H1 (cell line): ENCODE measurements around the gene UROC1. TPM values are rescaled to one million over a fixed set of nuclear protein-coding genes. Genes with fewer than 3 reads are reported as not detected.

Experiments
- CTCF ChIA-PET: fragments of 300-600 bp; sonication (Branson Sonifier 250); formaldehyde crosslinking; loops from one replicate; lab custom pipeline; 2021; ENCODE audit not compliant: partially characterized antibody; lab: Charles Lee
- POLR2A ChIA-PET: fragments of 300-600 bp; sonication (Branson Sonifier 250); formaldehyde crosslinking; loops from one replicate; lab custom pipeline; 2021; ENCODE audit warnings: inconsistent platforms; ENCODE audit not compliant: partially characterized antibody; lab: Charles Lee
- DNase-seq, 2 experiments: peaks; one replicate each; pipeline versions ENCODE4 v3.0.0 to v3.0.0-alpha.2; 2010 to 2022; ENCODE audit warnings: low spot score in 2 of 2, low read depth in 1 of 2, mixed read lengths in 1 of 2
- FAIRE-seq: peaks from 2 replicates; lab custom pipeline; 2011; peaks lifted over from hg19 to GRCh38; lab: Jason Lieb, UNC
- H2AFZ ChIP-seq: 2 replicates; pipeline ENCODE4 v1.8.1; 2012; ENCODE audit warnings: low read length, inconsistent platforms
- H2AK5ac ChIP-seq: 2 replicates; pipeline ENCODE4 v1.6.1; 2013; ENCODE audit warnings: low read depth, low read length
- H2BK120ac ChIP-seq: replicated peaks from 2 replicates; pipeline ENCODE3; 2013; ENCODE audit warnings: low read depth, low read length, inconsistent platforms
- H2BK12ac ChIP-seq: 2 replicates; pipeline ENCODE4 v1.6.1; 2013; ENCODE audit warnings: low read depth, low read length
- H2BK15ac ChIP-seq: 2 replicates; pipeline ENCODE4 v1.6.1; 2013; ENCODE audit warnings: low read length
- H2BK20ac ChIP-seq: 2 replicates; pipeline ENCODE4 v1.6.1; 2013; ENCODE audit warnings: low read length
- H2BK5ac ChIP-seq: 2 replicates; pipeline ENCODE4 v1.6.1; 2013; ENCODE audit warnings: low read depth, low read length
- H3K14ac ChIP-seq: 2 replicates; pipeline ENCODE4 v1.6.1; 2013; ENCODE audit warnings: inconsistent platforms; ENCODE audit not compliant: insufficient read length
- H3K18ac ChIP-seq: 2 replicates; pipeline ENCODE4 v1.6.1; 2013; ENCODE audit warnings: low read length; ENCODE audit errors: extremely low read depth
- H3K23ac ChIP-seq: 2 replicates; pipeline ENCODE4 v1.6.1; 2013; ENCODE audit warnings: inconsistent platforms; ENCODE audit not compliant: insufficient read length
- H3K23me2 ChIP-seq: 2 replicates; pipeline ENCODE4 v1.6.1; 2013; ENCODE audit warnings: low read depth, low read length
- H3K27ac ChIP-seq: 2 replicates; pipeline ENCODE4 v1.6.1; 2011; ENCODE audit warnings: low read depth, low read length, inconsistent platforms
- H3K27me3 ChIP-seq, 4 experiments: replicated peaks in 1 of 4; 1 replicate in 1 of 4; 2 replicates in 3 of 4; pipeline versions ENCODE4 v1.6.1 to v1.8.1; 2011 to 2013; ENCODE audit warnings: low read length in 3 of 4, mild to moderate bottlenecking in 3 of 4, inconsistent platforms in 2 of 4, mixed read lengths in 2 of 4, moderate library complexity in 1 of 4; ENCODE audit not compliant: control insufficient read depth in 3 of 4, insufficient read depth in 3 of 4; ENCODE audit errors: extremely low read depth in 1 of 4
- H3K36me3 ChIP-seq, 4 experiments: 2 replicates each; pipeline versions ENCODE4 v1.6.1 to v1.8.1; 2011 to 2013; ENCODE audit warnings: mild to moderate bottlenecking in 4 of 4, low read length in 3 of 4, moderate library complexity in 2 of 4, control low read depth in 1 of 4, inconsistent platforms in 1 of 4; ENCODE audit not compliant: insufficient read depth in 4 of 4, control insufficient read depth in 2 of 4
- H3K4ac ChIP-seq: replicated peaks from 2 replicates; pipeline ENCODE3; 2013; ENCODE audit warnings: low read length, low read depth, mixed read lengths, inconsistent platforms; ENCODE audit not compliant: insufficient read length
- H3K4me1 ChIP-seq, 4 experiments: replicated peaks in 1 of 4; 1 replicate in 1 of 4; 2 replicates in 3 of 4; pipeline versions ENCODE4 v1.6.1 to v1.8.1; 2011 to 2013; ENCODE audit warnings: low read length in 3 of 4, inconsistent platforms in 2 of 4, mixed read lengths in 1 of 4; ENCODE audit not compliant: insufficient read depth in 4 of 4, control insufficient read depth in 3 of 4
- H3K4me2 ChIP-seq, 2 experiments: 2 replicates each; pipeline versions ENCODE4 v1.6.1 to v1.8.1; 2011 to 2013; ENCODE audit warnings: low read depth in 2 of 2, low read length in 2 of 2, control low read depth in 1 of 2, inconsistent platforms in 1 of 2, mild to moderate bottlenecking in 1 of 2; ENCODE audit not compliant: insufficient read depth in 1 of 2
- H3K4me3 ChIP-seq, 4 experiments: fragments of 200-600, 300-600 bp in 1 of 4; sonication (generic), shearing (Covaris generic), sonication (Bioruptor Twin) in 1 of 4; 2 replicates each; pipeline versions ENCODE4 v1.5.1 to v1.8.1; 2011 to 2016; ENCODE audit warnings: low read length in 4 of 4, low read depth in 3 of 4, control low read depth in 2 of 4, inconsistent platforms in 2 of 4, mild to moderate bottlenecking in 2 of 4, mixed read lengths in 1 of 4, moderate library complexity in 1 of 4; ENCODE audit not compliant: insufficient read depth in 2 of 4; ENCODE audit errors: extremely low read depth in 1 of 4
- H3K56ac ChIP-seq: replicated peaks from 2 replicates; pipeline ENCODE3; 2013; ENCODE audit warnings: low read depth, mild to moderate bottlenecking, mixed read lengths, low read length, inconsistent platforms; ENCODE audit not compliant: insufficient read length
- H3K79me1 ChIP-seq: 2 replicates; pipeline ENCODE4 v1.6.1; 2013; ENCODE audit warnings: low read depth, low read length, control low read depth
- H3K79me2 ChIP-seq, 2 experiments: 2 replicates each; pipeline versions ENCODE4 v1.6.1 to v1.8.1; 2012 to 2013; ENCODE audit warnings: low read length in 2 of 2, mild to moderate bottlenecking in 2 of 2, inconsistent platforms in 1 of 2; ENCODE audit not compliant: insufficient read depth in 2 of 2, control insufficient read depth in 1 of 2
- H3K9ac ChIP-seq, 4 experiments: replicated peaks in 1 of 4; 1 replicate in 1 of 4; 2 replicates in 3 of 4; pipeline versions ENCODE4 v1.6.1 to v1.8.1; 2011 to 2013; ENCODE audit warnings: low read depth in 3 of 4, low read length in 3 of 4, control low read depth in 2 of 4, mild to moderate bottlenecking in 2 of 4, moderate library complexity in 2 of 4, inconsistent platforms in 1 of 4; ENCODE audit errors: extremely low read depth in 1 of 4
- H3K9me3 ChIP-seq, 2 experiments: 2 replicates each; pipeline versions ENCODE4 v1.6.1 to v1.8.1; 2012 to 2013; ENCODE audit warnings: mild to moderate bottlenecking in 2 of 2, moderate library complexity in 2 of 2, control low read depth in 1 of 2, inconsistent platforms in 1 of 2, low read depth in 1 of 2, low read length in 1 of 2, mixed read lengths in 1 of 2; ENCODE audit not compliant: insufficient read depth in 2 of 2
- H4K20me1 ChIP-seq, 2 experiments: replicated peaks in 1 of 2; 2 replicates each; pipeline versions ENCODE3 to v1.8.1; 2011 to 2013; ENCODE audit warnings: inconsistent platforms in 2 of 2, low read length in 2 of 2, mild to moderate bottlenecking in 1 of 2; ENCODE audit not compliant: insufficient read depth in 2 of 2, control insufficient read depth in 1 of 2
- H4K5ac ChIP-seq: 2 replicates; pipeline ENCODE4 v1.6.1; 2013; ENCODE audit warnings: low read length, low read depth, mixed read lengths, inconsistent platforms; ENCODE audit not compliant: insufficient read length
- H4K8ac ChIP-seq: 2 replicates; pipeline ENCODE4 v1.8.0; 2013; ENCODE audit warnings: mild to moderate bottlenecking, moderate library complexity, low read length, inconsistent platforms; ENCODE audit not compliant: insufficient read depth; ENCODE audit errors: extremely low read depth
- H4K91ac ChIP-seq: replicated peaks from 2 replicates; pipeline ENCODE3; 2013; ENCODE audit warnings: low read length, mixed read lengths, inconsistent platforms; ENCODE audit not compliant: insufficient read length
- EP300 ChIP-seq, 2 experiments: IDR thresholded peaks; 1 replicate in 1 of 2; 2 replicates in 1 of 2; pipeline ENCODE4 v1.6.1; 2011 to 2012; ENCODE audit warnings: low read depth in 2 of 2, low read length in 2 of 2, mild to moderate bottlenecking in 2 of 2, borderline replicate concordance in 1 of 2, inconsistent platforms in 1 of 2, moderate library complexity in 1 of 2
- EZH2 ChIP-seq: fragments of 200-600 bp; sonication (generic); IDR thresholded peaks from 2 replicates; pipeline ENCODE4 v1.7.1; 2012; ENCODE audit warnings: low read depth, mild to moderate bottlenecking, moderate library complexity, low read length, inconsistent platforms; ENCODE audit not compliant: severe bottlenecking
- GABPA ChIP-seq: IDR thresholded peaks from 2 replicates; pipeline ENCODE4 v1.6.1; 2011; ENCODE audit warnings: mild to moderate bottlenecking, low read length, moderate library complexity, borderline replicate concordance; ENCODE audit not compliant: insufficient read depth
- JUN ChIP-seq: IDR thresholded peaks from 2 replicates; pipeline ENCODE4 v1.6.1; 2011; ENCODE audit warnings: low read depth, mild to moderate bottlenecking, improper control_type of control experiment, low read length
- PHF8 ChIP-seq: fragments of 200-600 bp; sonication (generic); conservative IDR thresholded peaks from 2 replicates; pipeline ENCODE4 v1.7.1; 2012; ENCODE audit warnings: low read depth, mild to moderate bottlenecking, inconsistent platforms, low read length, moderate library complexity
- POU5F1 ChIP-seq: IDR thresholded peaks from 2 replicates; pipeline ENCODE4 v1.6.1; 2011; ENCODE audit warnings: low read depth, mild to moderate bottlenecking, low read length, moderate library complexity
- SAP30 ChIP-seq: fragments of 300-600 bp; sonication (generic); IDR thresholded peaks from 2 replicates; pipeline ENCODE4 v1.7.1; 2012; ENCODE audit warnings: low read length, moderate library complexity, mild to moderate bottlenecking, inconsistent platforms; ENCODE audit not compliant: insufficient read depth, insufficient replicate concordance
- SIN3A ChIP-seq, 2 experiments: IDR thresholded peaks in 1 of 2; conservative IDR thresholded peaks in 1 of 2; 2 replicates each; pipeline ENCODE4 v1.6.1; 2011 to 2012; ENCODE audit warnings: low read length in 2 of 2, improper control_type of control experiment in 1 of 2, low read depth in 1 of 2, mild to moderate bottlenecking in 1 of 2
- SP2 ChIP-seq: IDR thresholded peaks from 2 replicates; pipeline ENCODE4 v1.6.1; 2012; ENCODE audit warnings: mild to moderate bottlenecking, low read length, inconsistent platforms
- TBP ChIP-seq: IDR thresholded peaks from 2 replicates; pipeline ENCODE4 v1.6.1; 2011; ENCODE audit warnings: low read depth, low read length, improper control_type of control experiment
- TCF12 ChIP-seq: IDR thresholded peaks from 2 replicates; pipeline ENCODE4 v1.6.1; 2011; ENCODE audit warnings: low read depth, mild to moderate bottlenecking, low read length
- YY1 ChIP-seq: IDR thresholded peaks from 2 replicates; pipeline ENCODE4 v1.6.1; 2011; ENCODE audit warnings: low read depth, mild to moderate bottlenecking, low read length
- WGBS, 2 experiments: shearing (Covaris generic) in 1 of 2; methylation state at CpG; one replicate each; pipeline versions ENCODE4 v1.1.6 to v1.1.7; 2013 to 2015; ENCODE audit warnings: low lambda C conversion rate in 2 of 2, mixed read lengths in 2 of 2, inconsistent platforms in 1 of 2, low coverage in 1 of 2, missing lambda C conversion rate in 1 of 2; ENCODE audit not compliant: insufficient replicate concordance in 2 of 2, insufficient coverage in 1 of 2, insufficient read length in 1 of 2; ENCODE audit errors: extremely low coverage in 1 of 2, missing lambda C conversion rate in 1 of 2; 5-methylcytosine and 5-hydroxymethylcytosine counted together
- polyA plus RNA-seq, 7 experiments: library from polyadenylated mRNA; depleted of rRNA in 3 of 7; stranded (reverse) in 5 of 7; unstranded in 2 of 7; fragments of >200 nt in 5 of 7; fragments of 200-250 nt in 2 of 7; gene quantifications; 1 replicate in 5 of 7; 2 replicates in 1 of 7; 4 replicates in 1 of 7; pipeline versions ENCODE4 v1.2.1 to v1.2.3, GENCODE V29; 2011 to 2013; ENCODE audit warnings: missing spikeins in 2 of 7, mixed read lengths in 2 of 7
- total RNA-seq: library from RNA; stranded (reverse); fragmentation: NEBNext Ultra II Directional; extraction: Animal tissue kit (Norgen Biotek cat#: 25700); gene quantifications from 2 replicates; pipeline ENCODE4 v1.2.1, GENCODE V29; 2021

The UROC1 gene
- total and polyA plus RNA-seq, 2 of the 8 experiments (the other 6 are each of a cell fraction or from before 2014, with no cell fraction given) = 0.03 TPM; not detected in 1

DNA sequence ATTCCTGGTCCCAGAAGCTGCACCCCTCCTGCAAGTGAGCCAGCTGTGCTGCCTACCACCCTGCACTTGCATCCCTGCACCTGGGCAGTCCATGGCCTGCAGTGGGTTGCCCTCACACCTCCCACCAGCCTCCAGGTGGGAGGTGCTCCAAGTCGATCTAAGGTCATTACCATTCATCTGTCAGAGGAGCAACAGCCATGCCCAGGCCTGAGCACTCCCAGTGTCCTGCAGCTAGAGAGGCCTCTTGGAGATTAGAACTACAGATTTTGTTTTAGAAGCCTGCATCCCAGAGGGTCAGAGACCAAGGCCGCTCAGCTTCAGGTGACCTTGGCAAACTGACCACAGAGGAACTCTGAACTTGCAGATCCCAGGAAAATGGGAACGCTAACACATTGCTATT, 32.9 kb downstream of the UROC1 start:
- Histone ChIP-seq H4K91ac (peak overlapping the region; percentile 86), H4K20me1 (no peaks in the 10 kb centered on the region), H3K23me2 (no peaks in the 10 kb centered on the region), H2AK5ac (no peak overlapping the region; the same call in 1 of the 2 replicates), H3K9ac (no peak overlapping the region), H3K27ac (peak overlapping the region; percentile 38; the same call in 1 of the 2 replicates), H2AFZ (0 out of 2 replicates have a peak overlapping the region, but pooled peaks have one; percentile 28), H3K4ac (peak overlapping the region; percentile 88), H4K8ac (peak overlapping the region; percentile 16; the same call in 1 of the 2 replicates), H2BK12ac (peak overlapping the region; percentile 98; the same call in 1 of the 2 replicates), H2BK5ac (peak overlapping the region; percentile 62; the same call in 1 of the 2 replicates), H3K36me3 (no peaks in the 10 kb centered on the region), H3K9me3 (no peaks in the 10 kb centered on the region), H3K14ac (no peak overlapping the region), H4K5ac (no peak overlapping the region), H2BK120ac (peak overlapping the region; percentile 19), H3K56ac (peak overlapping the region; percentile 12), H3K79me1 (no peaks in the 10 kb centered on the region), H3K4me1 (peaks cover 0 to 22% (median 9%) of the 10 kb centered on the region in 4 experiments; a peak in 6 of 7 replicates), H3K27me3 (0 out of 7 replicates have a peak, but pooled peaks cover 0 to 2% (median 0%) of the 10 kb centered on the region in 4 experiments), H3K23ac (no peak overlapping the region), H2BK15ac (no peak overlapping the region; the same call in 1 of the 2 replicates), H3K4me2 (peak overlapping the region; percentile 36 to 38; a peak in 2 of 4 replicates), H2BK20ac (peak overlapping the region; percentile 92), H3K18ac (peak overlapping the region; percentile 88; the same call in 1 of the 2 replicates), H3K4me3 (peak overlapping the region in 1 of 4 experiments; percentile 31; a peak in 1 of 8 replicates), H3K79me2 (no peaks in the 10 kb centered on the region)
- FAIRE-seq (no peak), DNase-seq (no peak)
- 64% methylated on average over 3 of the region's 3 CpGs; no CpG with 5 or more reads in 1 of the 2 experiments for WGBS, 2 experiments
- CTCF ChIA-PET = interaction anchor here (0.6 to 1.5 kb wide), 5 partner anchors 10 to 229 kb away, joined by 3 to 5 read pairs (median 3); no protein-coding TSS in a partner anchor
- POLR2A ChIA-PET = interaction anchor here (0.8 to 4.6 kb wide), 4 partner anchors 9 to 39 kb away, joined by 3 to 23 read pairs (median 4); partner anchors contain the start of genes CHST13 and ZXDC
- no peak for TF ChIP-seq TBP
- no peak for TF ChIP-seq YY1
- no peak for TF ChIP-seq EP300 (IDR thresholded peaks at IDR 0.05; ENCODE audit: borderline replicate concordance in 1 of 2, low read depth in 2 of 2, low read length in 2 of 2)
- no peak for TF ChIP-seq JUN
- TF ChIP-seq EZH2 = no peak
- TF ChIP-seq SAP30 = no peak
- no peak for TF ChIP-seq SIN3A (conservative IDR thresholded peaks at IDR 0.05 in 1 of 2, IDR thresholded peaks at IDR 0.05 in 1 of 2; ENCODE audit: low read depth in 1 of 2, low read length in 2 of 2)
- TF ChIP-seq PHF8 = no peak
- TF ChIP-seq TCF12 = no peak
- no peak for TF ChIP-seq SP2
- no peak for TF ChIP-seq POU5F1
- TF ChIP-seq GABPA = no peak
